Measurements from ENCODE around the gene PAX6.

GRCh38 chr11:31803813-31804311, 7.3 kb downstream of the PAX6 start:
- TF ChIP-seq POLR2A (IDR thresholded peaks at IDR 0.05): no peak
- TF ChIP-seq, protein P1, sequence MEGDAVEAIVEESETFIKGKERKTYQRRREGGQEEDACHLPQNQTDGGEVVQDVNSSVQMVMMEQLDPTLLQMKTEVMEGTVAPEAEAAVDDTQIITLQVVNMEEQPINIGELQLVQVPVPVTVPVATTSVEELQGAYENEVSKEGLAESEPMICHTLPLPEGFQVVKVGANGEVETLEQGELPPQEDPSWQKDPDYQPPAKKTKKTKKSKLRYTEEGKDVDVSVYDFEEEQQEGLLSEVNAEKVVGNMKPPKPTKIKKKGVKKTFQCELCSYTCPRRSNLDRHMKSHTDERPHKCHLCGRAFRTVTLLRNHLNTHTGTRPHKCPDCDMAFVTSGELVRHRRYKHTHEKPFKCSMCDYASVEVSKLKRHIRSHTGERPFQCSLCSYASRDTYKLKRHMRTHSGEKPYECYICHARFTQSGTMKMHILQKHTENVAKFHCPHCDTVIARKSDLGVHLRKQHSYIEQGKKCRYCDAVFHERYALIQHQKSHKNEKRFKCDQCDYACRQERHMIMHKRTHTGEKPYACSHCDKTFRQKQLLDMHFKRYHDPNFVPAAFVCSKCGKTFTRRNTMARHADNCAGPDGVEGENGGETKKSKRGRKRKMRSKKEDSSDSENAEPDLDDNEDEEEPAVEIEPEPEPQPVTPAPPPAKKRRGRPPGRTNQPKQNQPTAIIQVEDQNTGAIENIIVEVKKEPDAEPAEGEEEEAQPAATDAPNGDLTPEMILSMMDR (IDR thresholded peaks at IDR 0.05): no peak
- no peak for TF ChIP-seq EP300 (IDR thresholded peaks at IDR 0.05)

Measured in stomach (tissue), 4 donors.